Neural cell (in vitro differentiated cells): ENCODE measurements around the gene MYO5A. TPM values are rescaled to one million over a fixed set of nuclear protein-coding genes. Genes with fewer than 3 reads are reported as not detected.

Experiments
- H2AFZ ChIP-seq: fragments of 200-600, 300-800 bp; sonication (generic), shearing (Covaris generic); 2 replicates; pipeline ENCODE4 v1.6.0; 2014; ENCODE audit warnings: low read depth, mild to moderate bottlenecking, antibody characterized with exemption, low read length, moderate library complexity
- H3F3A ChIP-seq: fragments of 200-600 bp; shearing (Covaris generic); 2 replicates; pipeline ENCODE4 v1.6.1; 2016; ENCODE audit warnings: mild to moderate bottlenecking, moderate library complexity, mixed read lengths, antibody characterized with exemption, low read length; ENCODE audit not compliant: insufficient read depth, poor library complexity, severe bottlenecking
- H3K27ac ChIP-seq: fragments of 200-600, 300-800 bp; sonication (generic), shearing (Covaris generic); 2 replicates; pipeline ENCODE4 v1.5.1; 2014; ENCODE audit warnings: mild to moderate bottlenecking, low read length, moderate library complexity
- H3K27me3 ChIP-seq: fragments of 300-800, 200-600 bp; sonication (generic), shearing (Covaris generic); 2 replicates; pipeline ENCODE4 v1.6.0; 2014; ENCODE audit warnings: mild to moderate bottlenecking, low read depth, low read length, moderate library complexity; ENCODE audit not compliant: insufficient read depth
- H3K36me3 ChIP-seq: fragments of 300-800, 200-600 bp; sonication (generic), shearing (Covaris generic); 2 replicates; pipeline ENCODE4 v1.5.1; 2014; ENCODE audit warnings: mild to moderate bottlenecking, antibody characterized with exemption, low read length, moderate library complexity; ENCODE audit not compliant: insufficient read depth
- H3K4me2 ChIP-seq: fragments of 300-800, 200-600 bp; sonication (generic), shearing (Covaris generic); 2 replicates; pipeline ENCODE4 v1.6.0; 2014; ENCODE audit warnings: mild to moderate bottlenecking, low read length
- H3K4me3 ChIP-seq: fragments of 300-800, 200-600 bp; sonication (generic), shearing (Covaris generic); 2 replicates; pipeline ENCODE4 v1.5.1; 2014; ENCODE audit warnings: mild to moderate bottlenecking, low read length, moderate library complexity
- H3K79me2 ChIP-seq: fragments of 200-600 bp; shearing (Covaris generic); replicated peaks from 2 replicates; pipeline ENCODE4 v1.6.0; 2014; ENCODE audit warnings: mild to moderate bottlenecking, low read length, moderate library complexity; ENCODE audit not compliant: insufficient read depth
- H3K9ac ChIP-seq: fragments of 300-800, 200-600 bp; sonication (generic), shearing (Covaris generic); 2 replicates; pipeline ENCODE4 v1.6.1; 2016; ENCODE audit warnings: mild to moderate bottlenecking, low read length, mixed read lengths
- H3K9me2 ChIP-seq: fragments of 200-600 bp; shearing (Covaris generic); 2 replicates; pipeline ENCODE4 v1.6.1; 2016; ENCODE audit warnings: mild to moderate bottlenecking, low read length, mixed read lengths; ENCODE audit not compliant: insufficient read depth
- H3K9me3 ChIP-seq: fragments of 200-600, 300-800 bp; sonication (generic), shearing (Covaris generic); 2 replicates; pipeline ENCODE4 v1.6.1; 2016; ENCODE audit warnings: mild to moderate bottlenecking, mixed run types, low read length, moderate library complexity, mixed read lengths
- H4K20me1 ChIP-seq: fragments of 200-600 bp; shearing (Covaris generic); 2 replicates; pipeline ENCODE4 v1.6.1; 2016; ENCODE audit warnings: mild to moderate bottlenecking, mixed run types; ENCODE audit not compliant: insufficient read depth
- CTCF ChIP-seq: fragments of 450-650 bp; IDR thresholded peaks from 2 replicates; pipeline ENCODE4 v1.5.1; 2014; ENCODE audit warnings: antibody characterized with exemption, mild to moderate bottlenecking, moderate library complexity; ENCODE audit not compliant: poor library complexity, severe bottlenecking
- EP300 ChIP-seq: fragments of 450-650 bp; conservative IDR thresholded peaks from 2 replicates; pipeline ENCODE4 v1.6.1; 2014; ENCODE audit warnings: antibody characterized with exemption, mild to moderate bottlenecking, moderate library complexity; ENCODE audit not compliant: poor library complexity, severe bottlenecking
- EZH2 ChIP-seq: fragments of 200-600, 300-800 bp; shearing (Covaris generic), sonication (generic); IDR thresholded peaks from 2 replicates; pipeline ENCODE4 v1.6.1; 2014; ENCODE audit warnings: antibody characterized with exemption, low read length, borderline replicate concordance, mild to moderate bottlenecking; ENCODE audit not compliant: insufficient read depth, poor library complexity, severe bottlenecking
- MXI1 ChIP-seq: fragments of 450-650 bp; conservative IDR thresholded peaks from 2 replicates; pipeline ENCODE4 v1.6.1; 2014; ENCODE audit warnings: antibody characterized with exemption, mild to moderate bottlenecking; ENCODE audit not compliant: poor library complexity, severe bottlenecking
- POLR2AphosphoS5 ChIP-seq: IDR thresholded peaks from 2 replicates; pipeline ENCODE4 v1.6.1; 2012
- RAD21 ChIP-seq: fragments of 450-650 bp; conservative IDR thresholded peaks from 2 replicates; pipeline ENCODE4 v1.6.1; 2014; ENCODE audit warnings: antibody characterized with exemption, mild to moderate bottlenecking, moderate library complexity
- REST ChIP-seq: IDR thresholded peaks from 2 replicates; pipeline ENCODE4 v1.6.1; 2012; ENCODE audit warnings: borderline replicate concordance
- SMC3 ChIP-seq: fragments of 450-650 bp; conservative IDR thresholded peaks from 2 replicates; pipeline ENCODE4 v1.6.1; 2014; ENCODE audit warnings: antibody characterized with exemption, mild to moderate bottlenecking, moderate library complexity; ENCODE audit not compliant: poor library complexity
- TAF1 ChIP-seq: IDR thresholded peaks from 2 replicates; pipeline ENCODE4 v1.6.1; 2012; ENCODE audit warnings: low read depth
- polyA plus RNA-seq: library from polyadenylated mRNA; depleted of rRNA; stranded (reverse); fragments of >200 nt; gene quantifications from 2 replicates; pipeline ENCODE4 v1.2.3, GENCODE V29; 2014

MYO5A gene
- polyA plus RNA-seq, 1 donor from 2014 or later, result 43.8 TPM

- H3K27ac ChIP-seq, result no peak overlapping the region
- no peaks in the 10 kb centered on the region for H4K20me1 ChIP-seq
- H2AFZ ChIP-seq, result no peak overlapping the region
- no peaks in the 10 kb centered on the region for H3K27me3 ChIP-seq
- no peaks in the 10 kb centered on the region for H3K79me2 ChIP-seq
- H3F3A ChIP-seq, result no peaks in the 10 kb centered on the region
- TF ChIP-seq RAD21 (no peak), POLR2AphosphoS5 (no peak), REST (no peak)
- no peak overlapping the region for H3K4me2 ChIP-seq
- H3K36me3 ChIP-seq, result no peaks in the 10 kb centered on the region
- no peak overlapping the region for H3K9ac ChIP-seq
- H3K9me3 ChIP-seq, result no peaks in the 10 kb centered on the region
- no peaks in the 10 kb centered on the region for H3K9me2 ChIP-seq
- H3K4me3 ChIP-seq, result no peak overlapping the region
Measured at GRCh38 chr15:52414936-52415335, 113.7 kb downstream of the MYO5A start.

- Histone ChIP-seq H3K27me3 (no peaks in the 10 kb centered on the region), H3K9me2 (no peaks in the 10 kb centered on the region), H3K4me3 (no peak overlapping the region), H4K20me1 (no peaks in the 10 kb centered on the region), H3K9ac (no peak overlapping the region), H3K36me3 (no peaks in the 10 kb centered on the region), H3K4me2 (no peak overlapping the region), H3K27ac (no peak overlapping the region), H3K9me3 (no peaks in the 10 kb centered on the region), H3F3A (no peaks in the 10 kb centered on the region), H3K79me2 (no peaks in the 10 kb centered on the region), H2AFZ (no peak overlapping the region)
- TF ChIP-seq SMC3, result no peak
- TF ChIP-seq RAD21, result no peak
- no peak for TF ChIP-seq POLR2AphosphoS5
- no peak for TF ChIP-seq MXI1
- no peak for TF ChIP-seq TAF1
- TF ChIP-seq EZH2, result no peak
Measured at GRCh38 chr15:52408823-52409222, 119.9 kb downstream of the MYO5A start.

GRCh38 chr15:52407374-52407773 is 121.3 kb downstream of the MYO5A start:
- Histone ChIP-seq H4K20me1 (no peaks in the 10 kb centered on the region), H3F3A (no peaks in the 10 kb centered on the region), H3K36me3 (peaks cover 9% of the 10 kb centered on the region), H3K4me2 (no peak overlapping the region), H3K9me3 (no peaks in the 10 kb centered on the region), H3K27me3 (no peaks in the 10 kb centered on the region), H3K9me2 (no peaks in the 10 kb centered on the region), H3K79me2 (no peaks in the 10 kb centered on the region), H3K27ac (no peak overlapping the region), H2AFZ (no peak overlapping the region), H3K4me3 (no peak overlapping the region), H3K9ac (no peak overlapping the region)
- TF ChIP-seq MXI1 (no peak), CTCF (no peak), REST (no peak), RAD21 (no peak), POLR2AphosphoS5 (no peak), SMC3 (no peak), TAF1 (no peak), EZH2 (no peak), EP300 (no peak)
